ENCODE measurements around the gene TOR1AIP2.

TOR1AIP2 gene

DNA sequence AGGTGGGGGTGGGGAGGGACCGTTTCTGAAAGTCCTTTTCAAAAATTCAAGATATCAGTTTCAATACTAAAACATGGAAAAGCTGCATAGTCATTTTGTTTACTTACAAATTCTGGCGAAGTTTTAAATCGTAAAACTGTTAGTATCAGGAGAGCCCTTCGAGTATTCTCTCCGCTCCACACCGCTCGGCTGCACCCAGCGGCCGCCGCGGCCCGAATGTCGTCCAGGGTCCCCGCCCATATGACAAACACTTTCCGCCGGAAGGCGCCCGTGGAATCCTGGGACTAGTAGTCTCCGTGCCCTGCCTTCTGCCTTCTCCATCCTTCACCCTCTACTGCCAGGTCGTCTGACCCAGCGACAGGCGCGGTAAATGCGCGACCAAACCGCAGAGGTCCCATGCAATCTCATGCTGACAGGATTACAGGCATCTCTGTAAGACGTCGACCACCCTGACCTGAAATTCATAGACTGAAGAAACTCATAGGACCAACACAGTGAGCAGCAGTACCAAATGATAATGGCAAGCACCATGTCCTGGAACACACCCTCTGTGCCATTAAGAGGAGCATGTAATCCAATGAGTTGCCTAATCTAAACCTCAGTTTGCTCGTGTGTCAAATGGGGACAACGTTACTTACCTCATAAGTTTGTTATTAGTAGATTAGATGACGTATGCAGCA, at the start of gene TOR1AIP2:
Gene TOR1AIP2 (minus strand): TSS at position 218 of the 680 bp plus-strand sequence. CDS start 25,138 bp downstream, outside the sequence.
- TF ChIP-seq, protein P1, sequence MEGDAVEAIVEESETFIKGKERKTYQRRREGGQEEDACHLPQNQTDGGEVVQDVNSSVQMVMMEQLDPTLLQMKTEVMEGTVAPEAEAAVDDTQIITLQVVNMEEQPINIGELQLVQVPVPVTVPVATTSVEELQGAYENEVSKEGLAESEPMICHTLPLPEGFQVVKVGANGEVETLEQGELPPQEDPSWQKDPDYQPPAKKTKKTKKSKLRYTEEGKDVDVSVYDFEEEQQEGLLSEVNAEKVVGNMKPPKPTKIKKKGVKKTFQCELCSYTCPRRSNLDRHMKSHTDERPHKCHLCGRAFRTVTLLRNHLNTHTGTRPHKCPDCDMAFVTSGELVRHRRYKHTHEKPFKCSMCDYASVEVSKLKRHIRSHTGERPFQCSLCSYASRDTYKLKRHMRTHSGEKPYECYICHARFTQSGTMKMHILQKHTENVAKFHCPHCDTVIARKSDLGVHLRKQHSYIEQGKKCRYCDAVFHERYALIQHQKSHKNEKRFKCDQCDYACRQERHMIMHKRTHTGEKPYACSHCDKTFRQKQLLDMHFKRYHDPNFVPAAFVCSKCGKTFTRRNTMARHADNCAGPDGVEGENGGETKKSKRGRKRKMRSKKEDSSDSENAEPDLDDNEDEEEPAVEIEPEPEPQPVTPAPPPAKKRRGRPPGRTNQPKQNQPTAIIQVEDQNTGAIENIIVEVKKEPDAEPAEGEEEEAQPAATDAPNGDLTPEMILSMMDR (IDR thresholded peaks at IDR 0.05; ENCODE audit: low read depth, low read length, missing control alignments): no peak
- peak; percentile 68 for DNase-seq (ENCODE audit: low read depth)
- peak within 1 kb of the TSS; percentile 91 for H3K4me3 ChIP-seq (ENCODE audit: low read depth, low read length)

DNA sequence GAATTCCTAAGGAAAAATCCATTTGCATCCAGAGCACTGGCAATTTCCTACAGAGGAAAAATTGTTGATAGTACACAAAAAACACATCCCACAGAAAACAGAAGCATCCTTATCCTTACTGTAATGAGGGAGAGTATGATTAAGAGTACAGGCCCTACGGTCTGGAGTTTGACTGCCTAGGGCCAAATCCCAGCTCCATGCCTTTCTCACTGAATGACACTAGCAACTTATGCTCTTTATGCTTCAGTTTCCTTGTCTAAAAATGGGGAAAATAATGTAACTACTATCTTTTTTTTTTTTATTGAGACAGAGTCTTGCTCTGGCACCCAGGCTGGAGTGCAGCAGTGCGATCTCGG, 49.2 kb upstream of the TOR1AIP2 start:
- no peak overlapping the region for H3K4me3 ChIP-seq (ENCODE audit: low read depth, low read length)
- DNase-seq (ENCODE audit: low read depth): no peak
- TF ChIP-seq, protein P1 (IDR thresholded peaks at IDR 0.05; ENCODE audit: low read depth, low read length, missing control alignments): no peak

GRCh38 chr1:179925922-179926849, 48.6 kb upstream of the TOR1AIP2 start:
- TF ChIP-seq, protein P1 (IDR thresholded peaks at IDR 0.05; ENCODE audit: low read depth, low read length, missing control alignments): no peak
- no peak for DNase-seq (ENCODE audit: low read depth)
- no peak overlapping the region for H3K4me3 ChIP-seq (ENCODE audit: low read depth, low read length)

- DNase-seq (ENCODE audit: low read depth): no peak
- H3K4me3 ChIP-seq (ENCODE audit: low read depth, low read length): no peak overlapping the region
- TF ChIP-seq, protein P1 (IDR thresholded peaks at IDR 0.05; ENCODE audit: low read depth, low read length, missing control alignments): no peak
These were observed 47.7 kb upstream of the TOR1AIP2 start for GRCh38 chr1:179925302-179925701.

DNA sequence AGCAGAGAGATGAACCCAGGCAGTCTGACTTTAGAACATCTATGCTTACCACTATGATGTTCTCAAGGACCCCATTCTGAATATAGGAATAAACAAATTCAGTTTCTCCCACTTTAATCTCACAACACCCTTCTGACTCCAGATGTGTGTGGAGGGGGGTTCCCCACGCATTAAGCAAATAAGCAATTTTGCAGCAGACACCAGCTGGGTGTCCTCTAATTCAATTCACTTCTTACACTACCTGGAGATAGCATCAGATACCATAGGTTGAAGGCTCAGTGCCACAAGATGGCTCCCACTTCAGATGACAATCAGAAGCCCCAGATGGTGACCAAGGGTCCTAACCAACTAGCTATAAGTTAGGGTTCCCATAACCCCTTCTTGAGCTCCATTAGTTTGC, 46.7 kb upstream of the TOR1AIP2 start:
- H3K4me3 ChIP-seq (ENCODE audit: low read depth, low read length): no peak overlapping the region
- TF ChIP-seq, protein P1 (IDR thresholded peaks at IDR 0.05; ENCODE audit: low read depth, low read length, missing control alignments): no peak

DNA sequence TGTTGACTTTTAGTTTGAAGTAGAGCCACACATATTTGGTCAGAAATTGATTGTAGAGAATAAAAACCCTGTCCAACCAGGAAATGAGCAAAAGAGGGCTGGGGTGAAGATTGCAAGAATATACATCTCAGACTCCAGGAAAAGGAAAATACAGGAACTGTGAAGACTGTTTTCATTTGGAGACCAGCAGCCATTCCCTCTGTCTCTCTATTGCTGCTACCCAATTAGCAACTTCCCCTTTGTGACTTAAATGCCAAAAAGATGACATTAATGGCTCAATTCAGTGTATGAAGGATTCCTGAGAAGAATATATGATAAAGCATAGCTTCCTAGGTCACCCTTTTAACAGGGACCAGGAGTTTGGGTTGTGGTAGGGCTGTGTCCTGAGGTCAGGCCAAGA, 45.4 kb upstream of the TOR1AIP2 start:
- no peak overlapping the region for H3K4me3 ChIP-seq (ENCODE audit: low read depth, low read length)
- TF ChIP-seq, protein P1 (IDR thresholded peaks at IDR 0.05; ENCODE audit: low read depth, low read length, missing control alignments): no peak
- DNase-seq (ENCODE audit: low read depth): no peak

More for the DNA sequence above, 46.7 kb upstream of the TOR1AIP2 start:
- DNase-seq (ENCODE audit: low read depth): no peak
